Measurements from ENCODE around the gene PHOX2A.

DNA sequence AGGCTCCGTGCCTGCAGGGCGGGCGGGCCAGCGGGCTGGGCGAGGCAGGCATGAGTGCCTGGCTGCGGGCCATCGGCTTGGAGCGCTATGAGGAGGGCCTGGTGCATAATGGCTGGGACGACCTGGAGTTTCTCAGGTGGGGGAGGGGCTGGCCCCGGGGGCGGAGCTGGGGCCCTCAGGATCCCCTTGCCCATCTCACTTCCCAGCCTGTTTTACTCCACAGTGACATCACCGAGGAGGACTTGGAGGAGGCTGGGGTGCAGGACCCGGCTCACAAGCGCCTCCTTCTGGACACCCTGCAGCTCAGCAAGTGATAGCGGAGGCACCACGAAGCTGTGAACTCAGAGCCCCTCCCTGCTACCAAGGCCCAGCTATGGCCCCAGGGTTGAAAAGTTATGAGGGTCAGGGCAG lies 5.9 kb downstream of the PHOX2A start:
- TF ChIP-seq CTCF (IDR thresholded peaks at IDR 0.05; ENCODE audit: insufficient read depth, low read length) (peak; percentile 91), POLR2AphosphoS5 (IDR thresholded peaks at IDR 0.05; ENCODE audit: low read depth) (peak; percentile 28; the same call in 1 of the 2 replicates), SPI1 (IDR thresholded peaks at IDR 0.05; ENCODE audit: borderline replicate concordance, low read depth) (no peak), GABPA (IDR thresholded peaks at IDR 0.05; ENCODE audit: low read depth) (no peak)
- TF ChIP-seq, protein P1, sequence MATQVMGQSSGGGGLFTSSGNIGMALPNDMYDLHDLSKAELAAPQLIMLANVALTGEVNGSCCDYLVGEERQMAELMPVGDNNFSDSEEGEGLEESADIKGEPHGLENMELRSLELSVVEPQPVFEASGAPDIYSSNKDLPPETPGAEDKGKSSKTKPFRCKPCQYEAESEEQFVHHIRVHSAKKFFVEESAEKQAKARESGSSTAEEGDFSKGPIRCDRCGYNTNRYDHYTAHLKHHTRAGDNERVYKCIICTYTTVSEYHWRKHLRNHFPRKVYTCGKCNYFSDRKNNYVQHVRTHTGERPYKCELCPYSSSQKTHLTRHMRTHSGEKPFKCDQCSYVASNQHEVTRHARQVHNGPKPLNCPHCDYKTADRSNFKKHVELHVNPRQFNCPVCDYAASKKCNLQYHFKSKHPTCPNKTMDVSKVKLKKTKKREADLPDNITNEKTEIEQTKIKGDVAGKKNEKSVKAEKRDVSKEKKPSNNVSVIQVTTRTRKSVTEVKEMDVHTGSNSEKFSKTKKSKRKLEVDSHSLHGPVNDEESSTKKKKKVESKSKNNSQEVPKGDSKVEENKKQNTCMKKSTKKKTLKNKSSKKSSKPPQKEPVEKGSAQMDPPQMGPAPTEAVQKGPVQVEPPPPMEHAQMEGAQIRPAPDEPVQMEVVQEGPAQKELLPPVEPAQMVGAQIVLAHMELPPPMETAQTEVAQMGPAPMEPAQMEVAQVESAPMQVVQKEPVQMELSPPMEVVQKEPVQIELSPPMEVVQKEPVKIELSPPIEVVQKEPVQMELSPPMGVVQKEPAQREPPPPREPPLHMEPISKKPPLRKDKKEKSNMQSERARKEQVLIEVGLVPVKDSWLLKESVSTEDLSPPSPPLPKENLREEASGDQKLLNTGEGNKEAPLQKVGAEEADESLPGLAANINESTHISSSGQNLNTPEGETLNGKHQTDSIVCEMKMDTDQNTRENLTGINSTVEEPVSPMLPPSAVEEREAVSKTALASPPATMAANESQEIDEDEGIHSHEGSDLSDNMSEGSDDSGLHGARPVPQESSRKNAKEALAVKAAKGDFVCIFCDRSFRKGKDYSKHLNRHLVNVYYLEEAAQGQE (IDR thresholded peaks at IDR 0.05; ENCODE audit: insufficient replicate concordance, low read depth), result no peak
